Sciatic nerve (tissue), 2 donors: Measurements from ENCODE around the gene SCIN. TPM values are rescaled to one million over a fixed set of nuclear protein-coding genes. Genes with fewer than 3 reads are reported as not detected.
"Not testable (repeated sequence)": the region's sequence is repeated elsewhere in the genome, so short reads cannot be mapped to it uniquely, and the experiment has no call there.

ENCODE experiments used
- ATAC-seq: fragments of 200-7000 bp; cut with Tn5 transposase; one replicate; pipeline ENCODE4 v1.9.1; 2020; ENCODE audit warnings: mild to moderate bottlenecking, moderate library complexity
- DNase-seq: peaks from one replicate; pipeline ENCODE4 v3.0.0-alpha.2; 2020; ENCODE audit warnings: low spot score
- intact Hi-C: fragments of 100-400 bp; cut with DNase I; formaldehyde crosslinking; loops from one replicate; pipeline ENCODE4 v1.14.2; 2022
- total RNA-seq: library from RNA; stranded (reverse); fragmentation: NEBNext Ultra II Directional; extraction: Animal tissue kit (Norgen Biotek cat#: 25700); gene quantifications from one replicate; pipeline ENCODE4 v1.2.1, GENCODE V29; 2021
- donor health status: DM: no; HTN: no; CAD: no.
- donor health status: DM: no; HTN: no; CAD: no.

SCIN gene
- total RNA-seq, 1 donor from 2014 or later, result 9.8 TPM

DNA sequence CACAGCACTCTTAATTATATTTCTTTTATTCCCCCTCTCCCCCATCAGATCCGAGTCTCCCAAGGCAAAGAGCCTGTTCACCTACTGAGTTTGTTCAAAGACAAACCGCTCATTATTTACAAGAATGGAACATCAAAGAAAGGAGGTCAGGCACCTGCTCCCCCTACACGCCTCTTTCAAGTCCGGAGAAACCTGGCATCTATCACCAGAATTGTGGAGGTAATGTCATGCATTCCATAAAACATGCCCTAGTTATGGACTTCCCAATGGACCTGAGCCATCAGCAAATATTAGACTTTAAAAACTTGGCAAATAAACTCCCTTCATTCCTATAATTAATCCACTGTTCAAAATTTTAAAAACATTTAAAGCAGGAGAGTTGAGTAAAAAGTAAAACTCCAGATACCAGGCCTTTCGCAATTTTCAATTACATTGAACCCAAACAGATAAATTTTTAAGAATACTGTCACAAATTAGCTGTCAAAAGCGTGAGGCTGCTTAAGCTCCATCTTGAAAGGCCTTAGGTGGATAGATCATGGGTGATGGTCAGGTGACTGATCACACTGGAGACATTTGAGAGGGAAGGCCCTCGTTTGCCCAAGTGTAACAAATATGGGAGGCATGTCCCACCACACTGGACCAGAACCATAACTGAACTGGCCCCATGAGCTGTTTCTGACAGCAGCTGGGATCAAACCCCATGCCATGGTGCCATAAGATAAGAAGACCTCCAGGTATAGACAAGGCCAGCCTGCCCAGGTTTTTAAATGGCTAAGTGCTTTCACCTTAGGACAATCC lies 70.0 kb downstream of the SCIN start:
- intact Hi-C loops, result no loop called here
- no peak for DNase-seq

DNA sequence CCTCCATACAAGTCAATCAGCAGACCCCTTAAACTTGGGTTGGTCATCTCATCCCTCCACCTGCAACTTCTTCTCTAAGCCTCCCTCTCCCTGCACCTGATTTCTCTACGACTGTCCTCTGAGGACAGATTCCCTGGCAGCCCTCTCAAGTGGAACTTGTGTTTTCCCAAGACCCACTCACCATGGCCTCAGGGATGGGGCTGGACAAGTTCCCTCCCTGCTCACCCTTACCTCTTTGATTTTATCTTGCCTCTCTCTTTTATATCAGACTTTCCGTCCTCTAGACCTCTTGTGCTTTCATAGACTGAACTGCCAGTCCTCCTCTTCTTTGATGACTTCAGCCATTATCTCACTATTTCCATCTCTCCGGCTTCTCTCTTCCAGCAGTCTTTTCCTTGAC lies 70.7 kb downstream of the SCIN start:
- intact Hi-C loops, result no loop called here
- no peak for ATAC-seq

More for the DNA sequence above, 70.0 kb downstream of the SCIN start:
- no peak for ATAC-seq

GRCh38 chr7:12642508-12642907 lies 72.0 kb downstream of the SCIN start:
- ATAC-seq, result no peak
- intact Hi-C loops, result no loop called here
- no peak for DNase-seq

More for the DNA sequence above, 70.7 kb downstream of the SCIN start:
- DNase-seq, result no peak

- DNase-seq, result no peak
- intact Hi-C loops, result no loop called here
- ATAC-seq, result no peak
These were observed 72.6 kb downstream of the SCIN start for GRCh38 chr7:12643001-12643643.

- intact Hi-C loops, result no loop called here
- ATAC-seq (peak; percentile 45), DNase-seq (no peak)
These were observed 73.1 kb downstream of the SCIN start for GRCh38 chr7:12643644-12644043.

- DNase-seq, intact Hi-C loops, ATAC-seq: not testable (repeated sequence)
These were observed 74.7 kb downstream of the SCIN start for GRCh38 chr7:12645212-12645611.

- intact Hi-C loops, result no loop called here
- ATAC-seq (no peak), DNase-seq (no peak)
These were observed 75.6 kb downstream of the SCIN start for GRCh38 chr7:12646139-12646538.

DNA sequence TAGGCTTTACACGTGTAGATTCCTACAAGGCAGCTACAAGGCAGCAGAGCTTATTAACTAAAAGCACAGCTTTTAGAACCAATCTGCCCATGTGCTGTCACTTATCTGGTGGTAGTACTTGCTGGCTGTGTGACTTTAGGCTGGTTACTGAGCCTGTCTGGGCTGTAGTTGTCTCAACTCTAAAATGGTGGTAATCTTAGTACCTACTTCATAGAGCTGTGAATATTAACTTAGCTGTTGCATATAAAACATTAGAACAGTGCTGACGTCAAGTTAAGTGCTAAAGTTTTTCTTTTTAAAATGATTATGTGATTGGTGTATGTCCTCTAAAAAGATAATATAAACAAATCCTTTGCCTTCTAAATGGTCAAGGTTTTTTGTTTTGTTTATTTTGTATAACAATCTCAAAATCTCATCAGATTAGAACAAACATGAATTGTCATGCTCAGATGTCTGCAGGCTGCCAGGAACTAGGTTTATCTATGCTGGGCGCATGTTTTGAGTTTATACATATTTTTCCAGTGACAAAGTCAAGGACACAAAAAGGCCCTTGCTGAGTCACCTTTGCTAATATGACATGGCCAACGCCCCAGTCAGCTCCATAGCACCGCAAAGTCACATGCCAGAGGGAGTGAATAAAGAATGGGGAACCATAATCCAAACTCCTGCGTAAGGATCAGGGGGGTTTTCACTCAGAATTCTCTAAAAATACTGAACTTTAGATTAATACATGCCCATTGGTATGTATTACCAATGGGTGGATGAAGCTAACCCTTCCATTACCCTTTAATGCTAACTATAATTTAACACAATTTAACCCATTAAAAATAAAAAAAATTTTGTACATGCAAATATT lies 77.1 kb downstream of the SCIN start:
- intact Hi-C loops, result no loop called here
- ATAC-seq, result no peak

GRCh38 chr7:12648704-12649261 lies 78.3 kb downstream of the SCIN start:
- DNase-seq, result no peak
- intact Hi-C loops, result no loop called here
- no peak for ATAC-seq

More for the DNA sequence above, 77.1 kb downstream of the SCIN start:
- DNase-seq, result no peak

- ATAC-seq, result no peak
- intact Hi-C loops, result no loop called here
These were observed 78.8 kb downstream of the SCIN start for GRCh38 chr7:12649348-12649747.

GRCh38 chr7:12650080-12650479 lies 79.6 kb downstream of the SCIN start:
- ATAC-seq (no peak), DNase-seq (no peak)
- intact Hi-C loops, result no loop called here

More at GRCh38 chr7:12649348-12649747, 78.8 kb downstream of the SCIN start:
- DNase-seq, result no peak

- DNase-seq (no peak), ATAC-seq (no peak)
- intact Hi-C loops, result no loop called here
These were observed 82.6 kb downstream of the SCIN start for GRCh38 chr7:12653110-12653509.

- DNase-seq (no peak), ATAC-seq (no peak)
- intact Hi-C loops, result no loop called here
These were observed 83.0 kb downstream of the SCIN start for GRCh38 chr7:12653518-12653917.

DNA sequence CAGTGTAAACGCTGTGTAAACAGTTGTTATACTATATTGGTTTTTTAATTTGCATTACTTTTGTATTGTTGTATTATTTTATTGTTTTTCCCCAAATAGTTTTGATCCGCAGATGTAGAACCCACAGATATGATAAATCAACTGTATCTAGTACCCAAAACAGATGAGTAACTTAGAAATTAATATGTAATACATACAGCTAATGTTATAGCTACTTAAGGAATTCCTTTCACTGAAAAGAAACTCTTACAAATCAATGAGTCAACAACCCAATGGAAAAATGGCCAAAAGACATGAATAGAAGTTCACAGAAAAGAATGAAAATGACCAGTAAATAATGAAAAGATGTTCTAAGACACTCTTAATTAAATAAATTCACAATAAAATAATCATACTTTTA lies 84.6 kb downstream of the SCIN start:
- ATAC-seq (no peak), DNase-seq (no peak)
- intact Hi-C loops, result no loop called here

- intact Hi-C loops, ATAC-seq, DNase-seq: not testable (repeated sequence)
These were observed 89.9 kb downstream of the SCIN start for GRCh38 chr7:12660423-12660822.

DNA sequence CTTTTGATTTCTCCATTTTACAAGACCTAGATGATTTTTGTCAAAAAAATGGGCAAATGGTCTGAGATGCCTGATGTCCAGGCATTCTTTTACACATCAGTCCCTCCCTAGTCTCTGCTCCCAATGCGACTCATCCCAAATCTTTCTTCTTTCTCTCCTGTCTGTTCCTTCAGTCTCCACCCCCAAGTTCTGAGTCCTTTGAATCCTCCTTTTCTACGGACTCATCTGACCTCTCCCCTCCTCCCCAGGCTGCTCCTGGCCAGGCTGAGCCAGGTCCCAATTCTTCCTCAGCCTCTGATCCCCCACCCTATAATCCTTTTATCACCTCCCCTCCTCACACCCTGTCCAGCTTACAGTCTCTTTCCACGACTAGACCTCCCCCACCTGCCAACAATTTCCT lies 90.5 kb downstream of the SCIN start:
- intact Hi-C loops, DNase-seq, ATAC-seq: not testable (repeated sequence)

DNA sequence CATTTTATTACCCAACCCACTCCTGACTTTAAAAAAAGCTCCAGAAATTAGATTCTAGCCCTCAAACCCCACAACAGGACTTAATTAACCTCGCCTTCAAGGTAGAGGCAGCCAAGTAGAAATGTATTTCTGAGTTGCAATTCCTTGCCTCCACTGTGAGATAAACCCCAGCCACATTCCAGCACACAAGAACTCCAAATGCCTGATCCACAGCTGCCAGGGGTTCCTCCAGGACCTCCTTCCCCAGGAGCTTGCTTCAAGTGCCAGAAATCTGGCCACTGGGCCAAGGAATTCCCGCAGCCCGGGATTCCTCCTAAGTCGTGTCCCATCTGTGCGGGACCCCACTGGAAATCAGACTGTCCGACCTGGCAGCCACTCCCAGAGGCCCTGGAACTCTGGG lies 91.1 kb downstream of the SCIN start:
- no peak for ATAC-seq
- intact Hi-C loops, result no loop called here
- DNase-seq, result no peak

DNA sequence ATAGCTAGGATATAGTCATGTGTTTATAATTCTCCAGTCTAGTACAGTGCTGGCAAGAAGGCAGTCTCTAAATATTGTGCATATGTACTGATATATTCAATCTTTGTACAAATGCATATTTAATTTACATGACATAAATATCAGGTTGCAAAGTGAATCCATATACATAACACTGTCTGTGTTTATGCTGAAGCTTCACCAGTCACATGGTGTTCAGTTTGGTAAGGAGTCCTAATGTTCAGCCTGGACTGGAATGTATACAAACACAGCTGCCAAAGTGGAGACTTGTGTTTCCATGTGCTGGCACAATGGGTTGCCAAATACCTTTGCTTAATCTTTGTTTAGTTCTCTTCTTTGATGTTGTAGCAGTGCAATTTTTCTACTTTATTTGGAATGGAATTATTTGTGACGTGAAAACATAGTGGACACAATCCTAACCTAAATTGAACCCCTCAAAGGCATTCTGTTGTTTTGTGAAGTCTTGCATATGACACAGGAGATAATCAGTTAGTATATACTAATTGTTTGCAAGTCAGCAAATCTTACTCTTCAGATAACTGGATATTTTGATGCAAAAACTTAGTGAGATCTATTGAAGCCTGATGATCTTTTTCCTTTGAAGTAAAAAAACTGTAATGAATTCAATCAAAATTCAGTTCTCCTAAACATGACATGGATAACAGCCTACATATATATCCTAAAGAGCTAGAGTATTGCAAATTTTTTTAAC lies 99.6 kb downstream of the SCIN start:
- no peak for DNase-seq
- intact Hi-C loops, result no loop called here
- ATAC-seq, result no peak
